NK-92 (cell line): Measurements from ENCODE around the gene UBE2M.

Source experiments
- DNase-seq: peaks from one replicate; lab custom pipeline; 2025; ENCODE audit not compliant: unreplicated experiment; lab: John Stamatoyannopoulos, UW

Gene UBE2M

DNA sequence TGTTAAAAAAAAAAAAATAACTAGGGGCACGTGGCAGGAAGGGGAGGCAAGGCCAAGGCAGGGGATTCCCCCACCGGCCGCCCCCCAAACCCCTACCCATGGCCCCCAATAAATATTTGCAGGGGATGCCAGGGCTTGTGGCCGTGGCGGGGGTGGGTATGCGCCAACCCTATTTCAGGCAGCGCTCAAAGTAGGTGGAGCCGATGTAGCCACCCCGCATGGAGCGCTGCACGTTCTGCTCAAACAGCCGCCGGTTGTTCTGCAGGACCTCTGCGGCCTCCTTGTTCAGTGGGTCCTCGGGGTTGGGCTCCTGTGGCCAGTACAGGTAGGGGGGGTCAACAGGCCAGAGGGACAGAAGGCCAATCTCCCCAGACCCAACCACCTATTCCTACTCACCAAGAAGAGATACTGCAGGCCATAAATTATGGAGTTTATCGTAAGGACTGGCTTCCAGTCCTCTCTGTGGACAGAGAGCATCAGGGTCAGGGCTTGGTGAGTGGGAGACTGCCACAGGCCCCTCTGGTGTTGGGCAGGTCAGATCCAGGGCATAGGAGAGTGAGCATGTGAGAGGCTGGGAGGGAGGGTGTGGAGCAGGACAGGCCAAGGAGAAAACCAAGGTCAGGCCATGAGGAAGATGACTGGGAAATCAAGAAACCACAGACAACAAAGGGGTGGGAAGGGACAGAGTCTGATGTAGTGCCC, 2.3 kb downstream of the UBE2M start:
- DNase-seq, result no peak

- no peak for DNase-seq
Observed at GRCh38 chr19:58555369-58555885, 3.0 kb downstream of the UBE2M start.

DNA sequence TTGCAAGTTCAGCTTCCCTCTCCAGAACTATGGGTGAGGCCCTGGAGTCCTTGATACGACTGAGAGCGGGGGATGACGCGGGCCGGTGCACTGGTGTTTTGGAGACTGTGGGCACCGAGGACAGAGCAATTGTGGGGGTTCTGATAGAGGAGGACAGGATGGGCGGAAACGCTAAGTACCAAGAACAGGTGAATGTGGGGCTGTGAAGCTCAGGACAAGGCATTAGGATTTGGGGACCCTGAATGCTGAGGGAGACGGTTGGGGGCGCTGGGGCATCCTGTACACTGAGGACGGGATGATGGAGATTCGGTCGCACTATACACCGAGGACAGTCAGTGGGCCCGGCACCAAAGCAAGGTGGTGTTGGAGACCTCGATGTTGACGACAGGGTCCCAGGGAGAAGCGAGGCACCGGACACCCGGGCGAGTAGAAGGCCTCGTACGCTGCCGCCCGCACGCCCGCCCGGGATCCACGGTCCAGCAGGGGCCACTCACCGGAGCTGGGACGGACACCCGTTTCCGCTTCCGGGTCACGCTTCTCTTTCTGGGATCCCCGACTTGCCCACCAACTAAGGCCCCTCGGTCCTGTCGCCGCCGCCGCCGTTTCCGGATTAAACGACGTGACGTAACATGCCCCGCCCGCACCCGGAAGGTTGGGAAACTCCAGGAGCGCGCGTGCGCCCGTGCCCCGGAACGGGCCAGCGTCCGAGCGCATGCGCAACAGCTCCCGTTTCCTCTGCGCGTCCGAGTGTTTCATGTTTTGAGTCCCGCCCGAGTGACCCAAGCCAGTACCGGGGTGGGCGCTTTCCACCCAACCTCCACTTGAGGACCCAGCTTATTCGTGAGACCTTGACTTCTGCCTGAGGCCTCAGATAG, 3.7 kb downstream of the UBE2M start, which contains the start of gene CHMP2A:
TSS of gene CHMP2A (minus strand) at position 612 of the 875 bp plus-strand sequence. CDS start 893 bp downstream, outside the sequence.
- DNase-seq, result no peak

- no peak for DNase-seq
Observed at GRCh38 chr19:58553799-58554493, 4.5 kb downstream of the UBE2M start.

DNA sequence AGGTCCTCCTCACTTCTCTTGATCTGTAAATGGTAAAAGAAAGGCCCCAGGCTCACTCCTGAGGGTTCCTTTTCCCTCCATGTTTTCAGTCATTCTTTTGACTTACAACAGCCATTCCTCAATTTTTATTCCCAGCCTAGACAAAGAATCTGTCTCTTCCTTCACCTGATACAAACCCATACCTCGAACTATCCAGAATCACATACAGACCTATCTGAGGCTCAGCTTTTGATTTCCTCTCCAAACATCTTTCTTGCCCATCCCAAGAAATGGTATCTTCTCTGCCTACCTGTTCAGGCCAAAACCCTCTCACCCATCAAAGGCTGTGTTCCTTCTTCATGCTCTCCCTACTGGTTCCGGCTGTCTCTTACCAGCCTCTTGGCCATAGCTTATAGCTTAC, 5.8 kb downstream of the UBE2M start:
- DNase-seq, result no peak

DNA sequence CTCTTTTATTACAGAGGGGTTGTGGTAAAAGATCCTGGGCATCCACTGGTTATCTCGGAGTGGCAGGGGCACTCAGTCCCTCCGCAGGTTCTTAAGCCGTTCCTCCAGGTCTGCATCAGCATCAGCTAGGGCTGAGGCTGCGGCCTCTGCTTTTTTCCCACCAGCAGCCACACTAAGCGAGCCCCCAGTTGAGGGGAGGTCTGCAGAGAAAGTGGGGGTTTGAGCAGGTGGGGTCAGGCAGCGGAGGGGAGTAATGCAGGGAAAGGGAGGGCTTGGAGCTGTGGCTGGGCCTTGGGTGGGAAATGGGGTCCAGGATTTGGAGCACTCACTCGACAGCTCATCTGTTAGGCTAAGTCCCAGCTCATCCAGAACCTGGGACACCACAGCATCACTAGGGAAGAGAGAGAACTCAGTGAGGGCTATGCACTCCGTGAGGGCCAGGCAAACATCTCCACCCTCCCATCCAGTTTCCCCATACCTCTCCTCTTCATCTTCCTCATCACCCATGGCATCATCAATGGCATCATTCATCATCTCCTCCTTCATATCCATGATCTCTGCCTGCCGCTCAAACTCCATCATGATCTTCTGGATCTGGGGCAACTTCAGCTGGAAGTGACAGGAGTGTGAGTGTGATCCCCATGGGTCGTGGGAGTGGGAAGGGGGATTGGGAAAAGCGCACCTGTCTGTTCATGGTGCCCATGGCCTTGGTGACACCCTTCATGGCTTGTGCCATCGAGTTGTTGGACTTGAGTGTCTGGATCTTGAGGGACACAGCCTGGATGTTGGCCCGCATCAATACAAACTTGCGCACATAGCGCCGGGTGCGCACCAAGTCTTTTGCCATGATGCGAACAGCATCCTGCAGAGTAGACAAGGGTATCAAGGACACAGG, 6.6 kb downstream of the UBE2M start:
- no peak for DNase-seq

- DNase-seq, result no peak
Observed at GRCh38 chr19:58551123-58551497, 7.3 kb downstream of the UBE2M start.

DNA sequence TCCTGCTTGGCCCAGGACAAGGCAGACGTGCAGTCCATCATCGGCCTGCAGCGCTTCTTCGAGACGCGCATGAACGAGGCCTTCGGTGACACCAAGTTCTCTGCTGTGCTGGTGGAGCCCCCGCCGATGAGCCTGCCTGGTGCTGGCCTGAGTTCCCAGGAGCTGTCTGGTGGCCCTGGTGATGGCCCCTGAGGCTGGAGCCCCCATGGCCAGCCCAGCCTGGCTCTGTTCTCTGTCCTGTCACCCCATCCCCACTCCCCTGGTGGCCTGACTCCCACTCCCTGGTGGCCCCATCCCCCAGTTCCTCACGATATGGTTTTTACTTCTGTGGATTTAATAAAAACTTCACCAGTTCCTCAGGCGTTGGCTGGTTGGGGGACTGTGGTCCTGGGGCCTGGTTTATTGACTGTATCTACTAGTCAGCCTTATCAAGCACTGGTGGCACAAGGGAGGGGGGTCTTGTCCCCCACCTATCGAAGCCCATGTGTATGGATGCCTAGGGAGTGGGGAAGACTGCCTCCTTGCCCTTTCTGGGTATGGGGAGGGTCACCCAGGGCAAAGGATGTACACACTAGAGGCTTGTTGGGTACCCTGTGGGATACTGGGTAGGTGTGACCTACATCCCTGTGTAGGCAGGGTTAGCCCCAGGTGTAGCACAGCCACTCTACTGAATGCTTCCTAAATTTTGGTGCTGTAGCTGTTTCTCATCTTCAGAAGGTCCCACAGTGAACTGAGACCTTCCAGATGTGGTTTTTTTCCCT, 7.9 kb downstream of the UBE2M start:
- DNase-seq, result no peak

DNA sequence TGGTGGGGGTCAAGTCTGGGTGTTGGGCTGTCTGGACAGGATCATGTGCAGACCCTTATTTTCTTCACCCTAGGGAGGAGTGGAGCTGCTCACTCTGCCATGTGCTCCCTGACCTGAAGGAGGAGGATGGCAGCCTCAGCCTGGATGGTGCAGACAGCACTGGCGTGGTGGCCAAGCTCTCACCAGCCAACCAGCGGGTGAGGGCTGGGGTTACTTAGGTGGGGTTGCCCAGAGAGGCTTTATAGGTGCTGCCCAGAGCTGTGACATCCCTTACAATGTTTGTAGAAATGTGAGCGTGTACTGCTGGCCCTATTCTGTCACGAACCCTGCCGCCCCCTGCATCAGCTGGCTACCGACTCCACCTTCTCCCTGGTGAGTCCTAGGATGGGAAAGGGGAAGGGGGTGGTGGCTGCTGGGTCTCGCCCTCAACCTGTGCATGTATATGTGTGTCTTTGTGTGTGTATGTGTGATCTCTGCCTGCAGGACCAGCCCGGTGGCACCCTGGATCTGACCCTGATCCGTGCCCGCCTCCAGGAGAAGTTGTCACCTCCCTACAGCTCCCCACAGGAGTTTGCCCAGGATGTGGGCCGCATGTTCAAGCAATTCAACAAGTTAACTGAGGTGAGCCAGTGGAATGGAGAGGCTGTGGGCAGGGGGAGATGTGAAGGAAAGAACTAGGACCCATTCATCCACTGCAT, 8.6 kb downstream of the UBE2M start:
- no peak for DNase-seq

DNA sequence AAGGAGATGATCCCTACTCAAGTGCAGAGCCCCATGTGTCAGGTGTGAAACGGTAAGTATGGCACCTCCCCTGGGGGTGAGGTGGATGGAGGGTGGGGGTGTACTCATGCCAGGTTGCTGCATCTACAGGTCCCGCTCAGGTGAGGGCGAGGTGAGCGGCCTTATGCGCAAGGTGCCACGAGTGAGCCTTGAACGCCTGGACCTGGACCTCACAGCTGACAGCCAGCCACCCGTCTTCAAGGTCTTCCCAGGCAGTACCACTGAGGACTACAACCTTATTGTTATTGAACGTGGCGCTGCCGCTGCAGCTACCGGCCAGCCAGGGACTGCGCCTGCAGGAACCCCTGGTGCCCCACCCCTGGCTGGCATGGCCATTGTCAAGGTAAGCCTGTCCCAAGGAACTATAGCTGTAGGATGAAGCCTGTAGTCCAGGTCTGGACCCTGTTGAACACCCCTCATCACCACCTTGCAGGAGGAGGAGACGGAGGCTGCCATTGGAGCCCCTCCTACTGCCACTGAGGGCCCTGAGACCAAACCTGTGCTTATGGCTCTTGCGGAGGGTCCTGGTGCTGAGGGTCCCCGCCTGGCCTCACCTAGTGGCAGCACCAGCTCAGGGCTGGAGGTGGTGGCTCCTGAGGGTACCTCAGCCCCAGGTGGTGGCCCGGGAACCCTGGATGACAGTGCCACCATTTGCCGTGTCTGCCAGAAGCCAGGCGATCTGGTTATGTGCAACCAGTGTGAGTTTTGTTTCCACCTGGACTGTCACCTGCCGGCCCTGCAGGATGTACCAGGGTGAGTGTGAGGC, 9.3 kb downstream of the UBE2M start:
- no peak for DNase-seq

- DNase-seq, result no peak
Observed at GRCh38 chr19:58547323-58548312, 10.8 kb downstream of the UBE2M start.

DNA sequence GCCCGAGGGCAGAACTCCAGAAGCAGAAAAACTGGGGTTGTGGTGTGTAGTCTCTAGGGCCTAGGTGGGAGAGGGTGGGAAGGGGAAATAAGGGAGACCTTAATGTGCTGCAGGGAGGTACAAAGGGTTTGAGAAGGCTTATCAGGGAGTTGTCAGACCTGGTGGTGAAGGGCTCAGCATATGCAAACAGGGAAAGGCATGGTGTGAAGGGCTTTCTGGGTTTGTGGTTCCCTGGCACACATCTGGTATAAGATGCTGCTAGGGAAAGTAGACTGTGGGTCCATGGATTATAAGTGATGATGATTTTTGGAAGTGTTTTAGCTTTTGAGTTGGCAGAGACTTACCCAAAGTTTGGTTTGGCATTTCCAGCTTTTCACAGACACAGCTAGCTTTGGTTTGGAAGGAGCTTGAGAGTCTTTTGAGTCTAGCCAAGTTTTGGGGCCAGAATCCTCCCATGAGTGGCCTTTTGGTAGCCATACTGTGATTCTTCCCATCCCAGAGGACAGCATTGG, 12.3 kb downstream of the UBE2M start:
- DNase-seq, result no peak

DNA sequence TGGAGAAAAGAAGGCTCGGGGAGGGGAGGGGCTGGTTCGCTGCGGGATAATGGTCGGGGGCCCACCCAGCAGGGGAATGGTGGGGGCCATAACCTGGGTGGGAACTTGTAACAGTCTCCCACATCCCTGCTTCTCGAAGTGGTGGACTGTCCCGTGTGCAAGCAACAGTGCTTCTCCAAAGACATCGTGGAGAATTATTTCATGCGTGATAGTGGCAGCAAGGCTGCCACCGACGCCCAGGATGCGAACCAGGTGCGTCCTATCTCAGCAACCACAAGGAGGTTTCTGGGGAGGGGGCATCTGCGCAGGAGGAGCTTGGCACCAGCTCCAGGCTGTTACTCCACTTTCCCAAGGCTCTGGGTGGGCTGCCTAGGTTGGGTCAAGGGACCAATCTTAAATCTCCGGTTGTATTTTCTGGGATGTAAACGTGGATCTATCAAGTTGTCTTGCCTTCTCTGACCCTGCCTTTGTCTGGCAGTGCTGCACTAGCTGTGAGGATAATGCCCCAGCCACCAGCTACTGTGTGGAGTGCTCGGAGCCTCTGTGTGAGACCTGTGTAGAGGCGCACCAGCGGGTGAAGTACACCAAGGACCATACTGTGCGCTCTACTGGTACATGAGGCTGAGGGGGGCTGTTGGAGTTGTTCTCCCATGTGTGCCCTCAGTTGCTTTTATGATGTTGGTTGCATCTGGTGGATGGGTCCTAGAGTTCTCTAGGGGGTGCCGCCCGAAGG, 13.0 kb downstream of the UBE2M start:
- DNase-seq, result no peak

DNA sequence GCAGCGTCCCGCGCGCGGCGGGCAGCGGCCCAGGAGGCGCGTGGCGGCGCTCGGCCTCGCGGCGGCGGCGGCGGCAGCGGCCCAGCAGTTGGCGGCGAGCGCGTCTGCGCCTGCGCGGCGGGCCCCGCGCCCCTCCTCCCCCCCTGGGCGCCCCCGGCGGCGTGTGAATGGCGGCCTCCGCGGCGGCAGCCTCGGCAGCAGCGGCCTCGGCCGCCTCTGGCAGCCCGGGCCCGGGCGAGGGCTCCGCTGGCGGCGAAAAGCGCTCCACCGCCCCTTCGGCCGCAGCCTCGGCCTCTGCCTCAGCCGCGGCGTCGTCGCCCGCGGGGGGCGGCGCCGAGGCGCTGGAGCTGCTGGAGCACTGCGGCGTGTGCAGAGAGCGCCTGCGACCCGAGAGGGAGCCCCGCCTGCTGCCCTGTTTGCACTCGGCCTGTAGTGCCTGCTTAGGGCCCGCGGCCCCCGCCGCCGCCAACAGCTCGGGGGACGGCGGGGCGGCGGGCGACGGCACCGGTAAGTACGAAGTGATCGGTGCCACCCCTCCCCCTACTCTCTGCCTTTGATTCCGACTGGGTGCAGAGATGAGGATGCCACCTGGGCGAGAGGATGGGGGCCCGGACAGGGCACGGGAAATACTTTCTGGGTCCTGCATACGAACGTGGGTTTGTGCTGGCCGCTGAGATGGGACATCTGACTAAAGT, 13.7 kb downstream of the UBE2M start:
- no peak for DNase-seq

- no peak for DNase-seq
Observed at GRCh38 chr19:58543826-58544590, 14.4 kb downstream of the UBE2M start, which contains the start of gene TRIM28. Gene TRIM28, plus strand, starts transcription at chr19:58544064. Its CDS starts 694 bp downstream, at chr19:58544758.
